ENCODE results near the gene ARFIP1.

Gene ARFIP1

DNA sequence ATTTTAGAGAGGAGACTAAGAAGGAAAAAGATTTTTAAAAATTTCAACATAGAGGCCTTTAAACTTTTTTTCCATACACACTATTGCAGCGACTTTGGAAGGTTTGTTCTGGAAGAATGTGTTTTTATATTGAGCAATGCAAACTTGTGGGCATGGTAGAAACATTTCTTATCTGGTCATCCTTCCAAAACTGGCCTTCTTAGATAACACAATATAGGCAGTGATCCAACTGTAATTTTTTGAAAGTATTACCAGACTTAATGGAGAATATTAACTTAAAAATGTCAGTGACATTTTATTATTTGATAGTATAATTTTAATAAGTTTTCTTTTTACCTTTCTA, 182.0 kb downstream of the ARFIP1 start:
- DNase-seq = no peak
